ENCODE data around the gene PLXNB2. TPM values are rescaled to one million over a fixed set of nuclear protein-coding genes. Genes with fewer than 3 reads are reported as not detected.

Gene PLXNB2
- total RNA-seq, 1 donor from 2014 or later, result 256 TPM

- no peak for TF ChIP-seq CTCF (IDR thresholded peaks at IDR 0.05)
- H3K27ac ChIP-seq, result no peak within 1 kb of the TSS
- H3K36me3 ChIP-seq, result peaks cover 6% of the 10 kb centered on the region
- DNase-seq (no peak), ATAC-seq (peak; percentile 4 to 16)
- intact Hi-C loops (cut with DNase I), result no loop called here
- peaks cover 25% of the 10 kb centered on the region for H3K27me3 ChIP-seq (ENCODE audit: low read depth)
- H3K4me3 ChIP-seq, result peak within 1 kb of the TSS; percentile 57
- H3K9me3 ChIP-seq, result no peaks in the 10 kb centered on the region
- peaks cover 16% of the 10 kb centered on the region for H3K4me1 ChIP-seq
These were observed 45.6 kb downstream of the PLXNB2 start, which contains the start of gene MAPK12 for GRCh38 chr22:50261615-50262459. Gene MAPK12, minus strand, starts transcription at chr22:50261683. Its CDS starts 174 bp downstream, at chr22:50261509.

GRCh38 chr22:50260801-50261614, 46.4 kb downstream of the PLXNB2 start:
- intact Hi-C loops (cut with DNase I), result no loop called here
- H3K36me3 ChIP-seq, result peaks cover under 1% of the 10 kb centered on the region
- H3K9me3 ChIP-seq, result no peaks in the 10 kb centered on the region
- peaks cover 16% of the 10 kb centered on the region for H3K4me1 ChIP-seq
- H3K27ac ChIP-seq, result no peak overlapping the region
- H3K27me3 ChIP-seq (ENCODE audit: low read depth), result peaks cover 20% of the 10 kb centered on the region
- peak; percentile 68 for DNase-seq
- peak in 1 of 2 donors; percentile 7 for ATAC-seq
- no peak for TF ChIP-seq CTCF (IDR thresholded peaks at IDR 0.05)
- peak overlapping the region; percentile 57 for H3K4me3 ChIP-seq

DNA sequence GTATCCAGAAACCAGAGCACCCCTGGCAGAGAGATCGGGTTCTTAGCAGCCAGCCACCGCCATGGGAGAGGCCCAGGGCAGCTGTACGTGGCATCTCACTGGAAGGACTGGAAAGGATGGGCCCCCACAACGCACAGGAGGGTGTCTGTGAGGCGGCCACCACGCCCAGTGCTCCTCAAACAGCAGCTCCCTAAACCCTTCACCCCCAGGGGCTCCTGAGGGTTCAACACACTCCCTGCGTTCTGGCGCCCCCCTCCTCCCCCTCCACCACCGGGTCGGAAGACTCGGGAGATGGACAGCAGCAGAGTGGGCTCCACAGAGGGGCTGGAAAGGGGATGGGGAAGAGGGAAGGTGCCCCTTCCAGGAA, 47.0 kb downstream of the PLXNB2 start:
- Histone ChIP-seq H3K27me3 (ENCODE audit: low read depth) (peaks cover 20% of the 10 kb centered on the region), H3K9me3 (no peaks in the 10 kb centered on the region), H3K4me1 (peaks cover 16% of the 10 kb centered on the region), H3K27ac (no peak overlapping the region), H3K36me3 (no peaks in the 10 kb centered on the region), H3K4me3 (peak overlapping the region; percentile 57)
- TF ChIP-seq CTCF (IDR thresholded peaks at IDR 0.05), result no peak
- DNase-seq (no peak), ATAC-seq (no peak)
- intact Hi-C loops (cut with DNase I), result no loop called here

DNA sequence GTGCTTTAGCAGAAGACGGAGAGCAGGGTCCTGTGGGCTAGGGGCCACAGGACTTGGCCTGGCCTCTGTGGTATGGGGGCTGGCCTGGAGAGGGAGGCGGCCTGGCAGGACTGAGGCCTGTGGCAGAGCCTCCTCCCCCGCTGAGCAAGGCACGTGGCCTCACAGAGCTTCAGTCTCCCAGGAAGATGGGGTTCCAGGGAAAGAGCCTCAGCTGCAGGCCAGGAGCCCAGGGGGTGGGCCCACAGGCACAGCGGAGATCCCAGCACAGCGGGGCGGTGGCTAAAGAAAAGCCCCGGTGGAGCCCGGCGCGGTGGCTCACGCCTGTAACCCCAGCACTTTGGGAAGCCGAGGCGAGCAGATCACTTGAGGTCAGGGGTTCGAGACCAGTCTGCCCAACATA, 48.1 kb downstream of the PLXNB2 start:
- ATAC-seq (no peak), DNase-seq (no peak)
- H3K36me3 ChIP-seq, result no peaks in the 10 kb centered on the region
- intact Hi-C loops (cut with DNase I), result no loop called here
- H3K4me1 ChIP-seq, result peaks cover 16% of the 10 kb centered on the region
- peaks cover 20% of the 10 kb centered on the region for H3K27me3 ChIP-seq (ENCODE audit: low read depth)
- no peak for TF ChIP-seq CTCF (IDR thresholded peaks at IDR 0.05)
- no peaks in the 10 kb centered on the region for H3K9me3 ChIP-seq
- no peak overlapping the region for H3K27ac ChIP-seq
- H3K4me3 ChIP-seq, result no peak overlapping the region

GRCh38 chr22:50258361-50259292, 48.8 kb downstream of the PLXNB2 start:
- intact Hi-C loops (cut with DNase I), result no loop called here
- ATAC-seq, result no peak
- no peak for TF ChIP-seq CTCF (IDR thresholded peaks at IDR 0.05)
- peaks cover 20% of the 10 kb centered on the region for H3K27me3 ChIP-seq (ENCODE audit: low read depth)
- DNase-seq, result no peak
- H3K36me3 ChIP-seq, result no peaks in the 10 kb centered on the region
- peaks cover 16% of the 10 kb centered on the region for H3K4me1 ChIP-seq
- H3K9me3 ChIP-seq, result no peaks in the 10 kb centered on the region
- no peak overlapping the region for H3K4me3 ChIP-seq
- no peak overlapping the region for H3K27ac ChIP-seq
